Measurements from ENCODE around the gene GPRIN3. TPM values are rescaled to one million over a fixed set of nuclear protein-coding genes. Genes with fewer than 3 reads are reported as not detected.
A peak's percentile ranks its signal among the peaks of the same experiment; 100 is the strongest.

Gene GPRIN3
- total and polyA plus RNA-seq, 10 of the 15 experiments (the other 5 are each of a cell fraction or from before 2014, with no cell fraction given), result under 0.01 to 0.05 (median 0.01) TPM; not detected in 6

DNA sequence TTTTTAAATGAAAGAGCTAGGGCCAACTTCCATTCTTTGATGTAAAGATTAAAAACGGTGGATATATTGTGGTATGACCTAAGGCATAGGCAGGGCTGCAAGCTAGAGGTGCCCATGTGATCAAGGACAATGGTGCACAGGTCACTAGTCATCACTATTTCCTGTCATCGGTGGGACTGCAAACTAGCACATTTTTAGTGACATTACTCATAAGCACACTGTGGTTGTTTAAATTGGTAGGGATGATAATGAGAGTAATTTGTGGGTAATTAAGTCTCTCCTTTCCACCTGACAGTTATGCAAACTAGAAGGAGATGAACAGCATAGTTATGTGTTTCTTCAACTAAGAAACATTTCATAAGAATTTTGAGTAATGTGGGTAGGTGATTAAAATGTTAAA lies 85.4 kb downstream of the GPRIN3 start:
- Histone ChIP-seq H3K9me3 (replicated peaks; ENCODE audit: control insufficient read depth, insufficient read depth, low read length) (no peaks in the 10 kb centered on the region), H3K27me3 (replicated peaks in 1 of 2; ENCODE audit: control insufficient read depth in 2 of 2, insufficient read depth in 2 of 2, low read length in 1 of 2) (no peaks in the 10 kb centered on the region), H2AFZ (ENCODE audit: control insufficient read depth, low read depth, low read length) (no peak overlapping the region), H3K4me3 (no peak overlapping the region), H3K9ac (ENCODE audit: control insufficient read depth, insufficient read depth, low read length) (no peak overlapping the region), H3K36me3 (ENCODE audit: control insufficient read depth in 2 of 2, insufficient read depth in 2 of 2, low read length in 1 of 2) (no peaks in the 10 kb centered on the region), H4K20me1 (ENCODE audit: control insufficient read depth, insufficient read depth) (no peaks in the 10 kb centered on the region), H3K4me2 (ENCODE audit: control insufficient read depth, insufficient read depth) (no peak overlapping the region), H3K79me2 (ENCODE audit: control insufficient read depth, insufficient read depth, low read length) (no peaks in the 10 kb centered on the region), H3K4me1 (ENCODE audit: control insufficient read depth, insufficient read depth, low read length) (no peaks in the 10 kb centered on the region), H3K27ac (ENCODE audit: control insufficient read depth, insufficient read depth) (no peak overlapping the region)
- SMC1A ChIA-PET (ENCODE audit: uncharacterized antibody, unreplicated experiment), result no interaction called here
- FAIRE-seq (no peak), DNase-seq (ENCODE audit: low read depth, low spot score) (peak; percentile 28), ATAC-seq (peak; percentile 93)
- 2% methylated on average over 2 of the region's 2 CpGs for WGBS (ENCODE audit: insufficient coverage, insufficient replicate concordance, low lambda C conversion rate, missing lambda C conversion rate)
- intact Hi-C loops (cut with micrococcal nuclease; ENCODE audit: unreplicated experiment) (no loop called here), in situ Hi-C loops (cut with MboI) (no loop called here)
- POLR2A ChIA-PET, result no interaction called here
- no TSS peak for BruUV-seq (replicated peaks)
- CTCF ChIA-PET, result interaction anchor here (1.6 kb wide), 1 partner anchor 10 kb away, joined by 4 read pairs; no protein-coding TSS in a partner anchor
- RAD21 ChIA-PET (ENCODE audit: unreplicated experiment), result no interaction called here
- peak; percentile 49 to 74; a peak in 2 of 4 replicates for TF ChIP-seq BHLHE40 (IDR thresholded peaks at IDR 0.05; ENCODE audit: borderline replicate concordance in 1 of 2, low read depth in 2 of 2, low read length in 1 of 2)
- TF ChIP-seq, protein P1, sequence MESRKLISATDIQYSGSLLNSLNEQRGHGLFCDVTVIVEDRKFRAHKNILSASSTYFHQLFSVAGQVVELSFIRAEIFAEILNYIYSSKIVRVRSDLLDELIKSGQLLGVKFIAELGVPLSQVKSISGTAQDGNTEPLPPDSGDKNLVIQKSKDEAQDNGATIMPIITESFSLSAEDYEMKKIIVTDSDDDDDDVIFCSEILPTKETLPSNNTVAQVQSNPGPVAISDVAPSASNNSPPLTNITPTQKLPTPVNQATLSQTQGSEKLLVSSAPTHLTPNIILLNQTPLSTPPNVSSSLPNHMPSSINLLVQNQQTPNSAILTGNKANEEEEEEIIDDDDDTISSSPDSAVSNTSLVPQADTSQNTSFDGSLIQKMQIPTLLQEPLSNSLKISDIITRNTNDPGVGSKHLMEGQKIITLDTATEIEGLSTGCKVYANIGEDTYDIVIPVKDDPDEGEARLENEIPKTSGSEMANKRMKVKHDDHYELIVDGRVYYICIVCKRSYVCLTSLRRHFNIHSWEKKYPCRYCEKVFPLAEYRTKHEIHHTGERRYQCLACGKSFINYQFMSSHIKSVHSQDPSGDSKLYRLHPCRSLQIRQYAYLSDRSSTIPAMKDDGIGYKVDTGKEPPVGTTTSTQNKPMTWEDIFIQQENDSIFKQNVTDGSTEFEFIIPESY (IDR thresholded peaks at IDR 0.05), result no peak
- TF ChIP-seq RUNX3 (IDR thresholded peaks at IDR 0.05; ENCODE audit: low read length), result no peak
- peak; percentile 39; the same call in 1 of the 2 replicates for TF ChIP-seq IKZF1 (conservative IDR thresholded peaks at IDR 0.05)
- TF ChIP-seq, protein P2, sequence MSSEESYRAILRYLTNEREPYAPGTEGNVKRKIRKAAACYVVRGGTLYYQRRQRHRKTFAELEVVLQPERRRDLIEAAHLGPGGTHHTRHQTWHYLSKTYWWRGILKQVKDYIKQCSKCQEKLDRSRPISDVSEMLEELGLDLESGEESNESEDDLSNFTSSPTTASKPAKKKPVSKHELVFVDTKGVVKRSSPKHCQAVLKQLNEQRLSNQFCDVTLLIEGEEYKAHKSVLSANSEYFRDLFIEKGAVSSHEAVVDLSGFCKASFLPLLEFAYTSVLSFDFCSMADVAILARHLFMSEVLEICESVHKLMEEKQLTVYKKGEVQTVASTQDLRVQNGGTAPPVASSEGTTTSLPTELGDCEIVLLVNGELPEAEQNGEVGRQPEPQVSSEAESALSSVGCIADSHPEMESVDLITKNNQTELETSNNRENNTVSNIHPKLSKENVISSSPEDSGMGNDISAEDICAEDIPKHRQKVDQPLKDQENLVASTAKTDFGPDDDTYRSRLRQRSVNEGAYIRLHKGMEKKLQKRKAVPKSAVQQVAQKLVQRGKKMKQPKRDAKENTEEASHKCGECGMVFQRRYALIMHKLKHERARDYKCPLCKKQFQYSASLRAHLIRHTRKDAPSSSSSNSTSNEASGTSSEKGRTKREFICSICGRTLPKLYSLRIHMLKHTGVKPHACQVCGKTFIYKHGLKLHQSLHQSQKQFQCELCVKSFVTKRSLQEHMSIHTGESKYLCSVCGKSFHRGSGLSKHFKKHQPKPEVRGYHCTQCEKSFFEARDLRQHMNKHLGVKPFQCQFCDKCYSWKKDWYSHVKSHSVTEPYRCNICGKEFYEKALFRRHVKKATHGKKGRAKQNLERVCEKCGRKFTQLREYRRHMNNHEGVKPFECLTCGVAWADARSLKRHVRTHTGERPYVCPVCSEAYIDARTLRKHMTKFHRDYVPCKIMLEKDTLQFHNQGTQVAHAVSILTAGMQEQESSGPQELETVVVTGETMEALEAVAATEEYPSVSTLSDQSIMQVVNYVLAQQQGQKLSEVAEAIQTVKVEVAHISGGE (CRISPR knock-in tag; IDR thresholded peaks at IDR 0.05), result no peak
- no peak for TF ChIP-seq STAT1 (conservative IDR thresholded peaks at IDR 0.05)
- no peak for TF ChIP-seq TCF3 (IDR thresholded peaks at IDR 0.05; ENCODE audit: borderline replicate concordance, insufficient read depth, low read depth, low read length)
- TF ChIP-seq ZSCAN29 (IDR thresholded peaks at IDR 0.05), result no peak
- TF ChIP-seq, protein P3, sequence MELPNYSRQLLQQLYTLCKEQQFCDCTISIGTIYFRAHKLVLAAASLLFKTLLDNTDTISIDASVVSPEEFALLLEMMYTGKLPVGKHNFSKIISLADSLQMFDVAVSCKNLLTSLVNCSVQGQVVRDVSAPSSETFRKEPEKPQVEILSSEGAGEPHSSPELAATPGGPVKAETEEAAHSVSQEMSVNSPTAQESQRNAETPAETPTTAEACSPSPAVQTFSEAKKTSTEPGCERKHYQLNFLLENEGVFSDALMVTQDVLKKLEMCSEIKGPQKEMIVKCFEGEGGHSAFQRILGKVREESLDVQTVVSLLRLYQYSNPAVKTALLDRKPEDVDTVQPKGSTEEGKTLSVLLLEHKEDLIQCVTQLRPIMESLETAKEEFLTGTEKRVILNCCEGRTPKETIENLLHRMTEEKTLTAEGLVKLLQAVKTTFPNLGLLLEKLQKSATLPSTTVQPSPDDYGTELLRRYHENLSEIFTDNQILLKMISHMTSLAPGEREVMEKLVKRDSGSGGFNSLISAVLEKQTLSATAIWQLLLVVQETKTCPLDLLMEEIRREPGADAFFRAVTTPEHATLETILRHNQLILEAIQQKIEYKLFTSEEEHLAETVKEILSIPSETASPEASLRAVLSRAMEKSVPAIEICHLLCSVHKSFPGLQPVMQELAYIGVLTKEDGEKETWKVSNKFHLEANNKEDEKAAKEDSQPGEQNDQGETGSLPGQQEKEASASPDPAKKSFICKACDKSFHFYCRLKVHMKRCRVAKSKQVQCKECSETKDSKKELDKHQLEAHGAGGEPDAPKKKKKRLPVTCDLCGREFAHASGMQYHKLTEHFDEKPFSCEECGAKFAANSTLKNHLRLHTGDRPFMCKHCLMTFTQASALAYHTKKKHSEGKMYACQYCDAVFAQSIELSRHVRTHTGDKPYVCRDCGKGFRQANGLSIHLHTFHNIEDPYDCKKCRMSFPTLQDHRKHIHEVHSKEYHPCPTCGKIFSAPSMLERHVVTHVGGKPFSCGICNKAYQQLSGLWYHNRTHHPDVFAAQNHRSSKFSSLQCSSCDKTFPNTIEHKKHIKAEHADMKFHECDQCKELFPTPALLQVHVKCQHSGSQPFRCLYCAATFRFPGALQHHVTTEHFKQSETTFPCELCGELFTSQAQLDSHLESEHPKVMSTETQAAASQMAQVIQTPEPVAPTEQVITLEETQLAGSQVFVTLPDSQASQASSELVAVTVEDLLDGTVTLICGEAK (IDR thresholded peaks at IDR 0.05; ENCODE audit: borderline replicate concordance), result no peak
- no peak for TF ChIP-seq SREBF1 (IDR thresholded peaks at IDR 0.05; ENCODE audit: low read length)
- TF ChIP-seq BACH1 (IDR thresholded peaks at IDR 0.05; ENCODE audit: borderline replicate concordance), result peak; percentile 76; the same call in 1 of the 2 replicates
- no peak for TF ChIP-seq POLR2AphosphoS2 (IDR thresholded peaks at IDR 0.05; ENCODE audit: low read depth, low read length)
- TF ChIP-seq, protein P4, sequence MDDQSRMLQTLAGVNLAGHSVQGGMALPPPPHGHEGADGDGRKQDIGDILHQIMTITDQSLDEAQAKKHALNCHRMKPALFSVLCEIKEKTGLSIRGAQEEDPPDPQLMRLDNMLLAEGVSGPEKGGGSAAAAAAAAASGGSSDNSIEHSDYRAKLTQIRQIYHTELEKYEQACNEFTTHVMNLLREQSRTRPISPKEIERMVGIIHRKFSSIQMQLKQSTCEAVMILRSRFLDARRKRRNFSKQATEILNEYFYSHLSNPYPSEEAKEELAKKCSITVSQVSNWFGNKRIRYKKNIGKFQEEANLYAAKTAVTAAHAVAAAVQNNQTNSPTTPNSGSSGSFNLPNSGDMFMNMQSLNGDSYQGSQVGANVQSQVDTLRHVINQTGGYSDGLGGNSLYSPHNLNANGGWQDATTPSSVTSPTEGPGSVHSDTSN (IDR thresholded peaks at IDR 0.05; ENCODE audit: insufficient replicate concordance, low read depth, low read length), result no peak
- TF ChIP-seq SUZ12 (IDR thresholded peaks at IDR 0.05; ENCODE audit: unreplicated experiment), result no peak
